ENCODE data around the gene KIAA1755. TPM values are rescaled to one million over a fixed set of nuclear protein-coding genes. Genes with fewer than 3 reads are reported as not detected.
"Not testable (repeated sequence)": the region's sequence is repeated elsewhere in the genome, so short reads cannot be mapped to it uniquely, and the experiment has no call there.

Gene KIAA1755
- total RNA-seq, 2 experiments from 2014 or later = not detected

GRCh38 chr20:38267296-38267695 lies 6.8 kb upstream of the KIAA1755 start:
- Mint-ChIP-seq H3K4me3 (no peak overlapping the region), H3K9me3 (no peaks in the 10 kb centered on the region), H3K27me3 (peaks cover 41% of the 10 kb centered on the region), H3K36me3 (ENCODE audit: low read depth) (no peaks in the 10 kb centered on the region), H3K4me1 (no peaks in the 10 kb centered on the region), H3K27ac (no peak overlapping the region)
- DNase-seq = no peak
- ChIA-PET CTCF (no interaction called here), POLR2A (no interaction called here)

DNA sequence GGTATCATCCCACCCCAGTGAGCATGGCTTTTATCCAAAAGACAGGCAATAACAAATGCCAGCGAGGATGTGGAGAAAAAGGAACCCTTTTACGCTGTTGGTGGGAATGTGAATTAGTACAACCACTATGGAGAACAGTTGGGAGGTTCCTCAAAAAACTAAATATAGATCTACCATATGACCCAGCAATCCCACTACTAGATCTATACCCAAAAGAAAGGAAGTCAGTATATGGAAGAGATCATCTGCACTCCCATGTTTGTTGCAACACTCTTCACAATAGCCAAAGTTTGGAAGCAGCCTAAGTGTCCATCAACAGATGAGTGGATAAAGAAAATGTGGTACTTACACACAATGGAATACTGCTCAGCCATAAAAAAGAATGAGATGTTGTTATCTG lies 5.9 kb upstream of the KIAA1755 start:
- Mint-ChIP-seq H3K4me1 (no peaks in the 10 kb centered on the region), H3K27ac (no peak overlapping the region), H3K36me3 (ENCODE audit: low read depth) (no peaks in the 10 kb centered on the region), H3K27me3 (peaks cover 40% of the 10 kb centered on the region), H3K9me3 (no peaks in the 10 kb centered on the region), H3K4me3 (no peak overlapping the region)
- CTCF ChIA-PET = no interaction called here
- DNase-seq = no peak
- POLR2A ChIA-PET = no interaction called here

- peaks cover 65% of the 10 kb centered on the region for H3K27me3 Mint-ChIP-seq
- no peaks in the 10 kb centered on the region for H3K9me3 Mint-ChIP-seq
- no peaks in the 10 kb centered on the region for H3K36me3 Mint-ChIP-seq (ENCODE audit: low read depth)
- CTCF ChIA-PET = no interaction called here
- H3K4me3 Mint-ChIP-seq = no peak overlapping the region
- no peaks in the 10 kb centered on the region for H3K4me1 Mint-ChIP-seq
- no peak for DNase-seq
- POLR2A ChIA-PET = no interaction called here
- no peak overlapping the region for H3K27ac Mint-ChIP-seq
Measured at GRCh38 chr20:38262931-38263330, 2.4 kb upstream of the KIAA1755 start.

GRCh38 chr20:38261054-38261390 lies 487 bp upstream of the KIAA1755 start:
- H3K4me1 Mint-ChIP-seq = no peaks in the 10 kb centered on the region
- POLR2A ChIA-PET = no interaction called here
- H3K9me3 Mint-ChIP-seq = no peaks in the 10 kb centered on the region
- H3K36me3 Mint-ChIP-seq (ENCODE audit: low read depth) = no peaks in the 10 kb centered on the region
- H3K4me3 Mint-ChIP-seq = no peak overlapping the region
- CTCF ChIA-PET = no interaction called here
- DNase-seq = no peak
- H3K27me3 Mint-ChIP-seq = peaks cover 61% of the 10 kb centered on the region
- no peak overlapping the region for H3K27ac Mint-ChIP-seq

DNA sequence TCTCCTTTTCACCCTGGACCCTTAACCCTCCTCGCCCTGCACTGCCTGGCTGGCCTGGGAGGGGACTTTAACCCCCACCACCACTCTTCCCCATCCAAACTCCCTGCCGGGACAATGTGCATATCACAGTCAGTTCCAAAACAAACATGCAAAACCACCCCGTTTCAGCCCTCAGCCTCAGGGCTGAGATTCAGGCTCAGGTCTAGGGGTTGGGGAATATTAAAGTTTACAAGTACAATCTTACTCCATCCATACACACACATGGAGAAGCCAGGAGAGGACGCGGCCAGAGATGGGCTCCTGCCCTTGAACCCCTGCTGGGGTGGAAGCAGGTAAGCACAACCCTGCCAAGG lies 534 bp downstream of the KIAA1755 start:
- Mint-ChIP-seq H3K27ac (no peak overlapping the region), H3K36me3 (ENCODE audit: low read depth) (no peaks in the 10 kb centered on the region), H3K27me3 (peaks cover 53% of the 10 kb centered on the region), H3K9me3 (no peaks in the 10 kb centered on the region), H3K4me1 (no peaks in the 10 kb centered on the region), H3K4me3 (no peak overlapping the region)
- ChIA-PET POLR2A (no interaction called here), CTCF (no interaction called here)
- DNase-seq = no peak

DNA sequence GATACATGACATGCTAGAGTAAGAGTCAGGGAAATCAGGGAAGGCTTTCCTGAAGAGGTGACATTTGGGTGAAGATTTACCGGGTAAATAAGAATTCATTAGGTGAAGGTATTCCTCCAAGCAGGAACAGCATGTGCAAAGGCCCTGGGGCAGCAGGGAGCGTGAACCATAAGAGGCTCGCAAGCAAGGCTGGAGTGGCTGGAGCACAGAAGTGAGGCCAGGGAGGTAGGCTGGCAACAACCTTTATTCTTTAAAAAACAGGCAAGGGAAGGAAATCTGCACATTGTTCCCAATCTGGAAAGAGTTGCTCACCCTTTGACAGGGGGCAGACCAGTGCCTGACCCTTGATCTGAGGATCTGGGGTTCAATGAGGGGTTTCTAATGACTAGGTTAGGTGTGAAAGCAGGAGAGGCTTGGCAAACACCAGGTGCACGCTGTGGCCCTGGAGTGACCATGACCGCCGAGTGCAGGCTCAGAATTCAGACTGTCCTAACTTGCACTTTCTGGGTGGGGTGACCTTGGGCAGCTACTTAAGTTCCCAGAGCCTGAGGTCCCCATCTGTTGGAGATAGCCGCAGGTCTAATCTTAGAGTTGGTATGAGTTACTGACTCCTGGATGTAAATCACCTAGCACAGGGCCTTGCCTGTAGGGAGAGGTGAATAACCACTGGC lies 1.9 kb downstream of the KIAA1755 start:
- POLR2A ChIA-PET = no interaction called here
- no peak for DNase-seq
- Mint-ChIP-seq H3K4me3 (no peak overlapping the region), H3K27ac (no peak overlapping the region), H3K9me3 (no peaks in the 10 kb centered on the region), H3K27me3 (peaks cover 44% of the 10 kb centered on the region), H3K36me3 (ENCODE audit: low read depth) (no peaks in the 10 kb centered on the region), H3K4me1 (no peaks in the 10 kb centered on the region)
- CTCF ChIA-PET = no interaction called here

DNA sequence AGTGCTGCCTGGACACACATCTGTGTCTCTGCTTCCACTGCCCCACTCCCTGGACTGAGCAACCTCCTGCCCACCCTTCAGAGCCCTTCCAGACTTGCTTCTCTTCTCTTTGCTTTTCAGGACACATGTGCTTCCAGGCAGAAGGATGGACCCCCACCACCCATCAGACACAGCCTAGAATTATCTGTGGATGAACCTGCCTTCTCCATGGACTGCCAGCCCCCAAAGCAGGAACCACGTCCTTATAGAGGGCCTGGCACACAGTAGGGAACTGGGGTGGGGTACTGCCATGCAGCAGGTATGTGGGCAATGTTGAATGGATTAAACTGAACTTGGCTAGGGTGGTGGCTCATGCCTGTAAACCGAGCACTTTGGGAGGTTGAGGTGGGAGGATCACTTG lies 3.6 kb downstream of the KIAA1755 start:
- Mint-ChIP-seq H3K4me1 (no peaks in the 10 kb centered on the region), H3K27me3 (peaks cover 34% of the 10 kb centered on the region), H3K9me3 (no peaks in the 10 kb centered on the region), H3K27ac (no peak overlapping the region), H3K4me3 (no peak overlapping the region), H3K36me3 (ENCODE audit: low read depth) (no peaks in the 10 kb centered on the region)
- ChIA-PET POLR2A (no interaction called here), CTCF (no interaction called here)
- no peak for DNase-seq

- ChIA-PET POLR2A (no interaction called here), CTCF (interaction anchor here (0.6 kb wide), 1 partner anchor 145 kb away, joined by 3 read pairs; no protein-coding TSS in a partner anchor)
- H3K36me3 Mint-ChIP-seq (ENCODE audit: low read depth) = no peaks in the 10 kb centered on the region
- H3K4me1 Mint-ChIP-seq = no peaks in the 10 kb centered on the region
- H3K4me3 Mint-ChIP-seq = no peak overlapping the region
- no peak overlapping the region for H3K27ac Mint-ChIP-seq
- H3K9me3 Mint-ChIP-seq = no peaks in the 10 kb centered on the region
- no peak for DNase-seq
- peaks cover 28% of the 10 kb centered on the region for H3K27me3 Mint-ChIP-seq
Measured at GRCh38 chr20:38256021-38256420, 4.5 kb downstream of the KIAA1755 start.

GRCh38 chr20:38255393-38255792 lies 5.1 kb downstream of the KIAA1755 start:
- no peaks in the 10 kb centered on the region for H3K4me1 Mint-ChIP-seq
- H3K4me3 Mint-ChIP-seq = no peak overlapping the region
- H3K27me3 Mint-ChIP-seq = peaks cover 24% of the 10 kb centered on the region
- H3K27ac Mint-ChIP-seq = no peak overlapping the region
- H3K36me3 Mint-ChIP-seq (ENCODE audit: low read depth) = no peaks in the 10 kb centered on the region
- ChIA-PET CTCF (interaction anchor here (0.6 kb wide), 1 partner anchor 146 kb away, joined by 3 read pairs; no protein-coding TSS in a partner anchor), POLR2A (no interaction called here)
- DNase-seq = no peak
- no peaks in the 10 kb centered on the region for H3K9me3 Mint-ChIP-seq

- H3K4me3 Mint-ChIP-seq; H3K36me3 Mint-ChIP-seq (ENCODE audit: low read depth); CTCF ChIA-PET; H3K27ac Mint-ChIP-seq; DNase-seq; H3K4me1 Mint-ChIP-seq; H3K9me3 Mint-ChIP-seq; POLR2A ChIA-PET: not testable (repeated sequence)
- H3K27me3 Mint-ChIP-seq = peaks cover 18% of the 10 kb centered on the region
Measured at GRCh38 chr20:38254621-38255020, 5.9 kb downstream of the KIAA1755 start.

DNA sequence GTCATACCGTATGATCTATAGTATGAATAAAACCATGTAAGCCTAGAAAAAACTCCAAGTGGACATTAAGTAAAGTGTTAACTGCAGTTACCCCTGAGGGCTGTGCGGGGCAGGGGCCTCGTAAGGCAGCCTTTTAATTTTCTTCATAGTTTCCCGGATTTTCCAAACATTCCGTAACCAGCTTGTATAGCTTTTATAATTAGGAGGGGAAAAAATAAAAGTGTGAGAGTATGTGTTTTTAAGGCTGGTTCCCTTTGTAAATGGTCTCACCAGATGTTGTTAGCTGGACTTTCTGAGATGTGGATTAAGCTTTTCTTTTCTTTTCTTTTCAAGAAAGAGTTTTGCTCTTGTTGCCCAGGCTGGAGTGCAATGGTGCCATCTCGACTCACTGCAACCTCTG lies 7.0 kb downstream of the KIAA1755 start:
- Mint-ChIP-seq H3K9me3 (no peaks in the 10 kb centered on the region), H3K4me3 (no peak overlapping the region), H3K4me1 (no peaks in the 10 kb centered on the region), H3K36me3 (ENCODE audit: low read depth) (no peaks in the 10 kb centered on the region), H3K27ac (no peak overlapping the region), H3K27me3 (peaks cover 8% of the 10 kb centered on the region)
- DNase-seq = no peak
- ChIA-PET CTCF (no interaction called here), POLR2A (no interaction called here)

DNA sequence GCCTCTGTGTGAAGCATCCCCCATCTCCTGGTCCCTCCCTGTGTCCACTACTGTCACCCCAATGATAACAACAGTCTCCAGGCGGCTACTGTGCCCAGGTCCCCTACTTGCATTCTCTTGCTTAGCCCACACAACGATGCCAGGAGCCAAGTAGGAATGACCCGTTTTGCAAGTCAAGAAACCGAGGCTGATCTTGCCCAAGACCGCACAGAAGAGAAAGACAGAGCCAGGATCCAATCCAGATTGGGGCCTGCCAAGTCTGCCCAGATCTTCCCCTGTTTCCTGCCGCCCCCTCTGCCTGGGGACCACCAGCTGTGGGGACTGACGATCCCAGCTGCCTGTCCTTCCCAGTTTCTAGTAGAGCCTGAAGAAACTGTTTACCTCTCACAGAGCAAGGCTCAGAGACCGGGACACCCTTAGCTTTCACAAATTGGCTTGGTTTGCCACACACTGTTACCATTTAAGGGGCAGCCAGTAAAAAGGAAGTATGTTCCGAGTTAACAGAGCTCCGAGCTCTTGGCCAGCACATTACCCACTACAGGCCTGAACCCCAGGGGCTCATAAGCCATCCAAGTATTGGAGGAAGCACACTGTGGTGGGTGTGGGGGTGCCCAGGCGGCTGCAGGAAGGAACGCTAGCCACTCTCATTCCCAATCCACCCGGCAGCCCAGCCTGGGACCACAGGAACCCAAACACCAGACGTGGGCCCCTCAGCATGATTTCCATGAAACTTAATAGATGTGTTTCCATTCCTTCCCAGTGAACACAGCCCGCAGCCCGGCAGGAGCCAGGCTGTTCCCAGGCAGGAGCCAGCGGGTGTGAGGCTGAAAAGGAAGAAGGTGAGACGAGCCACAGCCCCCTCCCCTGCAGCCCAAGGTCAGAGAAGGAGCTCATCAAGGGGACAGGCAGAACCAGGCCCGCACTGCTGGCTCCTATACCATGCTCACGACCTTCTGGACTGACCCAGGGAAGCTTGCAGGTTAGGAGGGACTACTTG lies 7.9 kb downstream of the KIAA1755 start:
- ChIA-PET POLR2A (no interaction called here), CTCF (interaction anchor here (0.6 kb wide), 1 partner anchor 77 kb away, joined by 3 read pairs; no protein-coding TSS in a partner anchor)
- no peak overlapping the region for H3K27ac Mint-ChIP-seq
- no peaks in the 10 kb centered on the region for H3K4me1 Mint-ChIP-seq
- peaks cover 4% of the 10 kb centered on the region for H3K27me3 Mint-ChIP-seq
- H3K36me3 Mint-ChIP-seq (ENCODE audit: low read depth) = no peaks in the 10 kb centered on the region
- H3K9me3 Mint-ChIP-seq = peaks cover under 1% of the 10 kb centered on the region
- DNase-seq = no peak
- no peak overlapping the region for H3K4me3 Mint-ChIP-seq

DNA sequence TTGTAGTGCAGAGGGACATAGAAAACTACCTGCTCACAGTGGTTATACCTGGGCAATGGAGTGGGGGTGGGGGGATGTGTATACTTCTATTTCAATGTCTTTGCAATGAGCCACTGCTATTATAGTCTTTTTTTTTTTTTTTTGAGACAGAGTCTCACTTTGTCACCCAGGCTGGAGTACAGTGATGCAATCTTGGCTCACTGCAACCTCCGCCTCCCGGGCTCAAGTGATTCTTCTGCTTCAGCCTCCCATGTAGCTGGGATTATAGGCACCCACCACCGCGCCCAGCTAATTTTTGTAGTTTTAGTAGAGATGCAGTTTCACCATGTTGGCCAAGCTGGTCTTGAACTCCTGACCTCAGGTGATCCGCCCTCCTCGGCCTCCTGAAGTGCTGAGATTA lies 9.1 kb downstream of the KIAA1755 start:
- DNase-seq; H3K27ac Mint-ChIP-seq; H3K4me3 Mint-ChIP-seq; H3K9me3 Mint-ChIP-seq; H3K27me3 Mint-ChIP-seq; H3K36me3 Mint-ChIP-seq (ENCODE audit: low read depth); H3K4me1 Mint-ChIP-seq; POLR2A ChIA-PET: not testable (repeated sequence)
- CTCF ChIA-PET = interaction anchor here (0.7 kb wide), 1 partner anchor 27 kb away, joined by 3 read pairs; no protein-coding TSS in a partner anchor

DNA sequence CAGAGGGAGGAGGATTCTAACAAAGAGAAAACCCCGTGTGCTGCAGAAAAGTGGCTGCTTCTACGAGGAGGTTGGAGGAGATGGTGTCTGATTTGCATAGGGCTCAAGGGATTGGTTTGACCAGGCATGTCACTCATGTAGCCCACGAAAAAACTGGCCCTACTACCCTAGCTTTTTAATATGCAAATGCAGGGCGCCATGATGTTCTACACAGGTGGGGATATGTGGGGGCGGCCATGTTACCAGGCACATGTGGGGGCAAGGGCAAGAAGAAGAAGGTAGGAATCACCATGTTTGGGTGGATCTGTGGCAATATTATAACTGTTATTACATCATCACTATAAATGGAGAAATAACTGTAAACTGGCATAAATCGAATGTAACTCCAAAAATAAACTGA lies 9.9 kb downstream of the KIAA1755 start:
- CTCF ChIA-PET = no interaction called here
- Mint-ChIP-seq H3K36me3 (ENCODE audit: low read depth) (no peaks in the 10 kb centered on the region), H3K9me3 (peaks cover 6% of the 10 kb centered on the region), H3K27me3 (no peaks in the 10 kb centered on the region), H3K4me3 (no peak overlapping the region), H3K27ac (no peak overlapping the region), H3K4me1 (no peaks in the 10 kb centered on the region)
- no peak for DNase-seq
- POLR2A ChIA-PET = no interaction called here

Measured in activated CD4-positive, alpha-beta memory T cell treated with anti-CD3 and anti-CD28 coated beads, Interleukin-2, amount 10 ng/mL, durations not matched to agents 7 days and 5 days (primary cell).